OCI-LY7 (cell line): ENCODE results near the gene FIBIN. TPM values are rescaled to one million over a fixed set of nuclear protein-coding genes. Genes with fewer than 3 reads are reported as not detected.

Experiments used
- BruUV-seq: library from RNA; stranded (reverse); fragments of 400-500 nt; replicated peaks from 2 replicates; lab custom pipeline; 2021; lab: Mats Ljungman, UMichigan
- CTCF ChIA-PET: fragments of 300-600 bp; sonication (Branson Sonifier 250); formaldehyde crosslinking; loops from one replicate; lab custom pipeline; 2022; ENCODE audit warnings: antibody characterized with exemption; ENCODE audit not compliant: unreplicated experiment; lab: Charles Lee
- POLR2A ChIA-PET: fragments of 300-600 bp; sonication (Branson Sonifier 250); formaldehyde crosslinking; loops from one replicate; lab custom pipeline; 2022; ENCODE audit warnings: antibody characterized with exemption; lab: Charles Lee
- DNase-seq: peaks from one replicate; pipeline ENCODE4 v3.0.0-alpha.2; 2015; ENCODE audit warnings: low spot score
- H2AFZ ChIP-seq: fragments of 200-600 bp; sonication (generic), shearing (Covaris generic); 2 replicates; pipeline ENCODE4 v1.6.1; 2014; ENCODE audit warnings: mild to moderate bottlenecking, antibody characterized with exemption, low read length, moderate library complexity
- H3K27ac ChIP-seq: fragments of 200-600 bp; sonication (generic); 2 replicates; pipeline ENCODE4 v1.5.1; 2014; ENCODE audit warnings: mixed run types, low read depth, mild to moderate bottlenecking, moderate library complexity, low read length, inconsistent platforms; ENCODE audit not compliant: poor library complexity, severe bottlenecking
- H3K36me3 ChIP-seq: fragments of 200-600 bp; sonication (generic); 2 replicates; pipeline ENCODE4 v1.6.1; 2014; ENCODE audit warnings: mild to moderate bottlenecking, antibody characterized with exemption, low read length, moderate library complexity, mixed read lengths; ENCODE audit not compliant: insufficient read depth
- H3K4me1 ChIP-seq: fragments of 200-600 bp; sonication (generic); 2 replicates; pipeline ENCODE4 v1.5.1; 2014; ENCODE audit warnings: mild to moderate bottlenecking, low read length; ENCODE audit not compliant: insufficient read depth, poor library complexity, severe bottlenecking
- H3K4me2 ChIP-seq: fragments of 200-600 bp; sonication (generic); 2 replicates; pipeline ENCODE4 v1.6.1; 2014; ENCODE audit warnings: mild to moderate bottlenecking, low read length
- H3K4me3 ChIP-seq: fragments of 200-600 bp; sonication (generic); 2 replicates; pipeline ENCODE4 v1.5.1; 2014; ENCODE audit warnings: mild to moderate bottlenecking, low read depth, low read length; ENCODE audit not compliant: poor library complexity, severe bottlenecking
- H3K79me2 ChIP-seq: fragments of 200-600 bp; sonication (generic); 2 replicates; pipeline ENCODE4 v1.6.1; 2016; ENCODE audit warnings: low read depth, mild to moderate bottlenecking, low read length, moderate library complexity, mixed read lengths; ENCODE audit not compliant: insufficient read depth
- H3K9me2 ChIP-seq: fragments of 200-600 bp; sonication (generic); 2 replicates; pipeline ENCODE4 v1.6.1; 2016; ENCODE audit warnings: mild to moderate bottlenecking, low read length, mixed read lengths; ENCODE audit not compliant: insufficient read depth
- H3K9me3 ChIP-seq: fragments of 200-600 bp; sonication (generic); 2 replicates; pipeline ENCODE4 v1.6.1; 2014; ENCODE audit warnings: mild to moderate bottlenecking, mixed run types, low read length, mixed read lengths
- H4K20me1 ChIP-seq: fragments of 200-600 bp; sonication (generic); 2 replicates; pipeline ENCODE4 v1.6.1; 2014; ENCODE audit warnings: mild to moderate bottlenecking, antibody characterized with exemption, low read length, moderate library complexity, mixed read lengths; ENCODE audit not compliant: insufficient read depth
- EZH2phosphoT487 ChIP-seq: fragments of 200-600 bp; sonication (generic); IDR thresholded peaks from 2 replicates; pipeline ENCODE4 v1.6.1; 2018; ENCODE audit warnings: low read depth, borderline replicate concordance, mild to moderate bottlenecking, mixed run types, antibody characterized with exemption, low read length, moderate library complexity, mixed read lengths
- intact Hi-C: fragments of 100-400 bp; cut with micrococcal nuclease; formaldehyde crosslinking; loops from one replicate; pipeline ENCODE4 v1.10.0; 2022; ENCODE audit not compliant: unreplicated experiment
- total RNA-seq, 2 experiments: library from RNA; depleted of rRNA in 1 of 2; stranded (reverse); fragments of >200 nt in 1 of 2; shearing (Covaris generic) in 1 of 2; gene quantifications; 2 replicates each; pipeline ENCODE4 v1.2.3, GENCODE V29; 2014 to 2022
- TF ChIP-seq, protein P1 (sequence below): fragments of 200-600 bp; sonication (generic); conservative IDR thresholded peaks from 2 replicates; pipeline ENCODE4 v1.5.1; 2014; ENCODE audit warnings: mild to moderate bottlenecking, antibody characterized with exemption, low read length, moderate library complexity, mixed read lengths

The FIBIN gene
- total RNA-seq, 2 experiments from 2014 or later, result not detected

GRCh38 chr11:26985470-26985869 lies 8.4 kb upstream of the FIBIN start:
- CTCF ChIA-PET, result no interaction called here
- Histone ChIP-seq H3K9me3 (peaks cover 5% of the 10 kb centered on the region; the same call in 1 of the 2 replicates), H3K4me3 (no peak overlapping the region), H2AFZ (peak overlapping the region; percentile 3; the same call in 1 of the 2 replicates), H3K79me2 (no peaks in the 10 kb centered on the region), H3K27ac (no peak overlapping the region), H3K9me2 (no peaks in the 10 kb centered on the region), H3K4me2 (no peak overlapping the region), H3K4me1 (no peaks in the 10 kb centered on the region), H3K36me3 (no peaks in the 10 kb centered on the region), H4K20me1 (no peaks in the 10 kb centered on the region)
- POLR2A ChIA-PET, result interaction anchor here (0.6 kb wide), 1 partner anchor 55 kb away, joined by 3 read pairs; the partner anchor contains the start of gene BBOX1
- no peak for DNase-seq
- no TSS peak for BruUV-seq
- intact Hi-C loops, result no loop called here
- TF ChIP-seq, protein P1, sequence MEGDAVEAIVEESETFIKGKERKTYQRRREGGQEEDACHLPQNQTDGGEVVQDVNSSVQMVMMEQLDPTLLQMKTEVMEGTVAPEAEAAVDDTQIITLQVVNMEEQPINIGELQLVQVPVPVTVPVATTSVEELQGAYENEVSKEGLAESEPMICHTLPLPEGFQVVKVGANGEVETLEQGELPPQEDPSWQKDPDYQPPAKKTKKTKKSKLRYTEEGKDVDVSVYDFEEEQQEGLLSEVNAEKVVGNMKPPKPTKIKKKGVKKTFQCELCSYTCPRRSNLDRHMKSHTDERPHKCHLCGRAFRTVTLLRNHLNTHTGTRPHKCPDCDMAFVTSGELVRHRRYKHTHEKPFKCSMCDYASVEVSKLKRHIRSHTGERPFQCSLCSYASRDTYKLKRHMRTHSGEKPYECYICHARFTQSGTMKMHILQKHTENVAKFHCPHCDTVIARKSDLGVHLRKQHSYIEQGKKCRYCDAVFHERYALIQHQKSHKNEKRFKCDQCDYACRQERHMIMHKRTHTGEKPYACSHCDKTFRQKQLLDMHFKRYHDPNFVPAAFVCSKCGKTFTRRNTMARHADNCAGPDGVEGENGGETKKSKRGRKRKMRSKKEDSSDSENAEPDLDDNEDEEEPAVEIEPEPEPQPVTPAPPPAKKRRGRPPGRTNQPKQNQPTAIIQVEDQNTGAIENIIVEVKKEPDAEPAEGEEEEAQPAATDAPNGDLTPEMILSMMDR, result no peak
- TF ChIP-seq EZH2phosphoT487, result no peak

GRCh38 chr11:26985943-26986342 lies 8.0 kb upstream of the FIBIN start:
- CTCF ChIA-PET, result no interaction called here
- H3K4me2 ChIP-seq, result no peak overlapping the region

DNA sequence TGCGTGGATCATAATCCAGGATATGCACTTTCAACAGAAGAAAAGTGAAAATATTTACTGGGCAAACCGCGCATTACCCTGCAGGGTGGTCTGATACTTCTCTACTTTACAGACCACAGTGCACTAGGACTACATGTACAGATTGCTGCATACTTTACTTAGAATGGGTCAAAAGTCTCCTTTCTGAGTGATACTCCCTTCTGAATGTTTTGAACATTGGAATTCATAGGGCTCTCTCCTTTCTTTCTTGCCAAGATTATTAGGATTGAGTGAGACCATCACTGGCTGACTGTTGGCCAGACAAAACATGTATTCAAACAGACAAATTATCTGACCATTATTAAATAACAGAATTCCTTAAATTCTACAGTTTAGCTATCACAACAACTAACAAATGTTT lies 6.6 kb upstream of the FIBIN start:
- Histone ChIP-seq H2AFZ (no peak overlapping the region), H3K4me2 (no peak overlapping the region), H3K36me3 (no peaks in the 10 kb centered on the region), H3K4me1 (no peaks in the 10 kb centered on the region), H3K9me2 (no peaks in the 10 kb centered on the region), H3K27ac (no peak overlapping the region), H4K20me1 (no peaks in the 10 kb centered on the region), H3K79me2 (no peaks in the 10 kb centered on the region), H3K4me3 (no peak overlapping the region), H3K9me3 (no peaks in the 10 kb centered on the region; the same call in 1 of the 2 replicates)
- ChIA-PET POLR2A (interaction anchor here (1.0 kb wide), 1 partner anchor 13 kb away, joined by 3 read pairs; no protein-coding TSS in a partner anchor), CTCF (no interaction called here)
- intact Hi-C loops, result no loop called here
- no peak for TF ChIP-seq EZH2phosphoT487
- TF ChIP-seq, protein P1, result no peak
- BruUV-seq, result no TSS peak
- DNase-seq, result no peak

More at GRCh38 chr11:26985943-26986342, 8.0 kb upstream of the FIBIN start:
- POLR2A ChIA-PET, result interaction anchor here (0.6 kb wide), 1 partner anchor 44 kb away, joined by 4 read pairs; no protein-coding TSS in a partner anchor
- Histone ChIP-seq H2AFZ (peak overlapping the region; percentile 3; the same call in 1 of the 2 replicates), H4K20me1 (no peaks in the 10 kb centered on the region), H3K27ac (no peak overlapping the region), H3K9me2 (no peaks in the 10 kb centered on the region), H3K9me3 (peaks cover 5% of the 10 kb centered on the region; the same call in 1 of the 2 replicates), H3K4me3 (no peak overlapping the region), H3K79me2 (no peaks in the 10 kb centered on the region), H3K4me1 (no peaks in the 10 kb centered on the region), H3K36me3 (no peaks in the 10 kb centered on the region)
- no peak for DNase-seq
- TF ChIP-seq, protein P1, result no peak
- no peak for TF ChIP-seq EZH2phosphoT487
- no TSS peak for BruUV-seq
- intact Hi-C loops, result no loop called here
